Transverse colon (tissue), 3 donors: ENCODE results near the gene IL23A.

Experiments used
- CTCF ChIP-seq, 5 experiments: fragments of 200-600 bp in 3 of 5; fragments of 450-650 bp in 2 of 5; sonication (generic) in 3 of 5; IDR thresholded peaks; 1 replicate in 2 of 5; 2 replicates in 3 of 5; pipeline ENCODE4 v1.5.1; 2016 to 2017; ENCODE audit warnings: antibody characterized with exemption in 5 of 5, inconsistent platforms in 3 of 5, mild to moderate bottlenecking in 2 of 5, moderate library complexity in 1 of 5
- EP300 ChIP-seq: sonication (generic); formaldehyde crosslinking; IDR thresholded peaks from one replicate; pipeline ENCODE4 v1.6.1; 2017; ENCODE audit warnings: antibody characterized with exemption, low read depth
- POLR2A ChIP-seq: fragments of 450-650 bp; IDR thresholded peaks from one replicate; pipeline ENCODE4 v1.6.1; 2016; ENCODE audit warnings: antibody characterized with exemption, mild to moderate bottlenecking, moderate library complexity

- TF ChIP-seq CTCF (IDR thresholded peaks at IDR 0.05) (no peak), POLR2A (no peak), EP300 (no peak)
Observed at GRCh38 chr12:56362130-56363059, 23.7 kb downstream of the IL23A start, which contains the start of gene APOF.
